ENCODE data around the gene SMOC2. TPM values are rescaled to one million over a fixed set of nuclear protein-coding genes. Genes with fewer than 3 reads are reported as not detected.
"Not testable (repeated sequence)": the region's sequence is repeated elsewhere in the genome, so short reads cannot be mapped to it uniquely, and the experiment has no call there.

The SMOC2 gene
- total RNA-seq, 1 experiment from 2014 or later = not detected

DNA sequence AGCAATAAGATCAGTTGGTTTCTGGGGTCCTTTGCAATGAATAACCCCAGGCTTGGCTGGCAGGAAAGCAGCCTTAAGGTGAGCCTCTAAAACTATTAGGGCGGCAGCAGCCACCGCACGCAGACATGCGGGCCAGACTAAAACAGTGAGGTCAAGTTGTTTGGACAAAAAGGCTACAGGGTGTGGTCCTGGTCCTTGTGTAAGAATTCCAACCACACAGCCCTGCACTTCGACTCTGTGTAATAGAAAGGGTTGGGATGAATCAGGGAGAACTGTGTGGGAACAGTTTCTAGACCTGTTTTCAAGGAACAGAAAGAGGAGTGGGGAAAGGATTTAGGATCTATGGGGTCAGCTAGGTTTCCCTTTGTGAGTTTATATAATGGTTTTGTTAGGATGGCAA lies 237.6 kb downstream of the SMOC2 start:
- DNase-seq (ENCODE audit: low read depth) = no peak

DNA sequence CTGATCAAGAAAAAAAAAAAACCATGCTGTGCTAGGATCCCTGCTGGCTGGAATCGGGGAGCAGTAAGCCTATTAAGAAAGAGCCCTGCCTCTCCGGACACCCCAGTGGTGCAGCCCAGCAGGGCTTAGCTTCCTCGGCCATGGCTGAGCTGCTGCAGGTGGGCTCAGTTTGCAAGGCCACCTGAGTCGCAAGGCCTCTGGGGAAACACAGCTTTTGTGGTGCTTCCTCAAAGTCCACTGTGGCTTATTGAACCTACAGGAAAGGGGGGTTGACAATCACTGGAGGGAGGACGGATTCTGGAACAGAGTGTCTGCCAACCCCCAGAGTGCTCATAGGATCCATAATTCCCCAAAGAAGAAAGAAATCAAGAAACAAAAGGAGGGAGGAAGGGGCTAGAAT lies 240.8 kb downstream of the SMOC2 start:
- no peak for DNase-seq (ENCODE audit: low read depth)

DNA sequence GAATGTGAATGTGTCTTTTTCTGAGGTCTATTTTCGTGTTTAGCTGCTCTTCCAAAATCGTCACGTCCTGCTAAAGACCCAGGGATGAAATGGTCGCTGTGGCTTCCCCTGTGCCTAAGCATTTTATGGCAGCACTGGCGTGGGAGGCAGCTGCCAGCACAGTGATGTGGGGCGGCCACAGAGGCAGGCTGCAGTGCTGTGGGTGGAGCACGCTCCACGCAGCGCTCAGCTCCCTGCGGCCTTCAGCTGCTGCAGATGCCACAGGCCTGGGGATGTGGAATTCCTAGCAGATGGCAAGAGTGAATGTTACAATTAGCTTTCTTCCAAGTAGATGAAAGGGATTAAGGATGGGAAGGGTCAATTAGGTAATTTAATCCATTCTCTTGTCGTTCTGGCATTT lies 242.6 kb downstream of the SMOC2 start:
- DNase-seq (ENCODE audit: low read depth) = no peak

DNA sequence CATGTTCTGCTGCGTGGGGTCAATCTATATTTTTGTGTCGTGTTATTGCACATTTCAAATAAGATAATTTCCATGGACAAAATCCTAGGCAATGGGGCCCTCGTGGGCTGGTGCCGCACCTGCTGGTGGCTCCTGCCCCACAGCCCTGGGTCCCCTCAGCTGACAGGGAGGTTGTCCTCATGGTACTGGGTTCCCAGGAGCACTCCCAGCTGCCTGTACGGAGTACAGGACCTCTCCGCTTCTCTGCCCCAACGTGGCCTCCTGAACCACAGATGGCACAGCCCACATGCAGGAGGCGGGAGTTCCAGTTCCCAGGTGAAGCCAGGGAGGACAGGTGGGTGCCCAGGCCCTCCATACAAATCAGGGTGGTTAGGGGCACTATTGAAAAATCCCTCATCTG lies 243.5 kb downstream of the SMOC2 start:
- no peak for DNase-seq (ENCODE audit: low read depth)

DNA sequence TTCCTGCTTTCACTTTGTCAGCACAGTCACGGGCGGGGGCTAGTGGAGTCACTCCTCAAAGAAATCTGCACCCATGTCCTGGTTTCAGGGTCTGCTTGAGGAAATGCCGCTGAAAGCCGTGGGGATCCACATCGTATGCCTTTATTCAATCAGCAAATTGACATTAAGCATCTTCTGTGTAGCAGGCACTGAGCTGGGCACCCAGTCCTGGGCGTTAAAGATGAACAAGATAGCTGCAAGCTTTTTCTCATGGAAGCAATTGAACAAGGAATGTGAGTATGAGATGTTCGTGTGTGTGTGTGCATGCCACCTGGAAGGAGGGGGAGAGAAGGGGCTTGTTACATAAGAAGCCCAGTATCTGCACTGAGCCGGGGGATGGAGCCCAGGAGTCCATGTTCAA lies 243.9 kb downstream of the SMOC2 start:
- DNase-seq (ENCODE audit: low read depth) = no peak

DNA sequence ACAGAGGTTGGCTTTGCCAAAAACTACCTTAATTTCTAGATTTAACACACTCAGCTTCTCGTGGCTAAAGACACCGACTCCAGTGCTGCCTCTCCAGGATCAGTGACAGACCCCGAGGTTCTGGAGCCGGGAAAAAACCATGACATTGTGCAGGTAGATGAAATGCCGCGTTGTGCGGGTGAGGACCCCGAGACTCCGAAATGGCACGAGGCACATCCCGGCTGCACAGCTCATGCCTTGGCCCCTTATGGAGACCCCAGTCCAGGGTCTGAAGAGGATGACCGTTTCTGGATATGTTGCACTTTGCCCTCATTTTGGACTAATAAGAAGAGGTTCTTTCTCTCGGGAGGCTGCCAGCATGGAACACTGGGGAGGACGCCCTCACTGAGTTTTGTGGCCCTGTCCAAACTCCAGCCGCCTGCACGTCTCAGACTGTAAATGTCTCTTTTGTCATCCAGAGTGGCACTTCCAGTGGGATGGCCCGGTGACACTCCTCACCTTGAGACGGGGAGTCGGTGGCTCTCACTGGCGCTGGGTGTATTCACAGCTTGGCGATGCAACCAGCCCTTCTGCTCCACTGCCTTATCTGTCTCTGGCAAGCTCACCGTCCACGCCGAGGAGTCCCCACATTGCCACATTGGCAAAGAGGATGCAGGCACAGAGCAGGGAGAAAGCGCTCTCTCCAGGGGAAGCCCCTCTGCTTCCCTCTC lies 245.2 kb downstream of the SMOC2 start:
- DNase-seq (ENCODE audit: low read depth) = no peak

DNA sequence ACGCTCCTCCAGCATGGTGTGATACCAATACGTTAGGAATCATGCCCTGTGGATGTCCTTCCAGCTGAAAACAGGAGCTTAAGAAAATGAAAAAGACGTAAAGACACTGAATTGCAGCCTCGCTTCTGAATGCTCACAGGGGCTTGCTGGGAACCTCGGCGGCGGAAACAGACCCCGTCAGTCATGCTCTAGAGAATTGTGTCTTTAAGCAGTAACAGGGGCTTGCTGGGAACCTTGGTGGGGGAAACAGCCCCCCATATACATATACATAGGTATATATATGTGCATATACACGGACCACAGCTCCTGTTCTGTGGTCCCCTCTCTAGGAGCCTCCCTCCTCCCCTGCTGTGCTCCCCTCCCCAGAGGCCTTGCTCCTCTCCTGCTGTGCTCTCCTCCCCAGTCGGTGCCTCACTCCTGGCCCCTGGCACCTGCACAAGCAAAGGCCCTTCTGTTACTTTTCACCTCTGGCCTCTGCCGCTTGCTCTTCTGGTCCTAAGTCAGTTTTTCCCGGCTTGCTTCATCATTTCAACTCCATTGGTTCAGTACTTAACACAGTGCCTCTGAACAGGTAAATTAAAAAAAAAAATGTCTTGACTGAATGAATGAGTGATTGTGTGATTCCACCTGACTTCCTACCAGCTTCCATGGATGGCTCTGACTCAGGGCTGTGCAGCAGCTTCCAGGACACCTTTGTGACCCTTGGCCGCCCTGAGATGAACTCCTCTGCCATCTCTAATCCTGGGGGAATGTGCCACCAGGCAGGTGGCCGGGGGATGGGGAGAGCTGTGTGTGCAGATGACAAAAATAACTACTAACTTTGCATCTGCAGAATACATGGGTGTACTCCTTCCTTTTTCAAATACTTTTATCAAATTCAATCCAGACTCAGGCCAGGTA lies 246.1 kb downstream of the SMOC2 start:
- no peak for DNase-seq (ENCODE audit: low read depth)

DNA sequence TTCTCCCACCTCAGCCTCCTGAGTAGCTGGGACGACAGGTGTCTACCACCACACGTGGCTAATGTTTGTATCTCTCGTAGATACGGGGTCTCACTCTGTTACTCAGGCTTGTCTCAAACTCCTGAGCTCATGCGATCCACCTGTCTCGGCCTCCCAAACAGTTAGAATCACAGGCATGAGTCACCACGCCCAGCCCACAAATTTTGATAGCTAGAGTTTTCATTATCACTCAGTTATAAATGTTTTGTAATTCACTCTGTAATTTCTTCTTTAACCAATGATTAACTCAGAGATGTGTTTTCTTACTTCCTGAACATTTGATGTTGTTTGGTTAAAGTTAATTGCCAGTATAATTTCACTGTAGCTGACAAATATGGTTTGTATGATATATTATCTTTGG lies 249.3 kb downstream of the SMOC2 start:
- no peak for DNase-seq (ENCODE audit: low read depth)

DNA sequence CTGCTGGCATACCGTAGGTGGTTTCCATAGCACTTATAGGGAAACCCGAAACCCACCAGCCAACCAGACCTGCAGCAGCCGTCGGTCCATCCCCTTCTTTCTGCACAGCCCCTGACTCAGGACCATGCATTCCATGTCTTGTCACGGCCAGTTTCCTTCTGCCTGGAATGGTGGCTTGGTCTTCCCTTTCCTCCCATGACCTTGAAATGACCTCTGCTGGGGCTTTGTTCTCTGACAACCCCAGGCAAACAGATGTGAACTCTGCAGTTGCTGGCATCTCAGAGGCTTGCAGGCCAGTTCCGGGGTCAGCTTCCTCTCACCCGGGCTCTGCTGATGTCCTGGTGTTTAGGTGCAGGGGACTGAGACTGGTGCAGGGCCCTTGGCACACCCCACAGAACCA lies 250.8 kb downstream of the SMOC2 start:
- no peak for DNase-seq (ENCODE audit: low read depth)

DNA sequence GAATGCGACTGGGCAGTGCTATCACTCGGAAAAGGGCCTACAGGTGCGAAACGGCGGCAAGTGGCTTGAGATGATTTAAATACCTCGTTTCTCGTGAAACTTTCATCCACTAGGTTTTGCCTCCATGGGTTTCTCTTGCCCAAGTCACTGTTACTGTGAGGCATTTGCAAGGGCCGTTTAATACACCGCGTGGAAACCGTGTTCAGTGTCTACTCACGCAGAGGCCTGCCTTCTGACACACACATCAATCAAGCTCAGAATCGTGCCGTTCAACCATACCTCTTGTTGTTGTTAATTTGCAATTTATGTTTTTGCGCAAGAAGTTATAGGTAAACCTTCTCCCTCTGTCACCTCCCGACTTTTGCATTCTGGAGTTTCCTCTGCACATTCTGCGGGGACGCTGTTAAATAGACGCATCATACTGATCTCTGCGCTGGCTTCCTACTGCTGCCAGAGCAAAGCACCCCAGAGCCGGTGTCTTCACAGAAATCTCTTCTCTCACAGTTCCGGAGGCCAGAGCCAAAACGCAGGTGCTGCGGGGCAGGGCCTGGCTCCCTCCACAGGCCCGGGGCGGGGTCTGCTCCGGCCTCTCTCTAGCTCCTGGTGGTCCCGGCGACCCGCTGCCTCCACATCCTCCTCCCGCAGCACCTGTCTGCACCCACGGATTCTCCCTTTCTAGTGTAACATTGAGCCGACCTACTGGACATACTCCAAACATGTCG lies 251.4 kb downstream of the SMOC2 start:
- DNase-seq (ENCODE audit: low read depth) = no peak

DNA sequence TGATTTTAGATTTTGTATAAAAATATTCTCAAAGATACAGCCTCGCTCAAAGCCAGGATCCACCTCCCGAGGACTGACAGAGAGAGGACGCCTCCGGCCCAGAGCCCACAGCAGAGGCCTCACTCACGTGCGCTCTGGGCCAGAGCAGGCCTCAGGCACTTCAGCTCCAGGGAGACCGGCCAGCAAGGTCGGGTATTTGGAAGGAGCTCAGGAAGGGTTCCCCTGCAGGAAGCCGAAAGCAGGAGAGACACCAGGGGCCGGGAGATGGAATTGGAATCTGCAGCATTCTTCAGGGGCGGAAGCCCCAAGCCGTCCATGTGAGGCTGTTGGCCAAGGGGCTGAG lies 251.9 kb downstream of the SMOC2 start:
- DNase-seq (ENCODE audit: low read depth) = not testable (repeated sequence)

DNA sequence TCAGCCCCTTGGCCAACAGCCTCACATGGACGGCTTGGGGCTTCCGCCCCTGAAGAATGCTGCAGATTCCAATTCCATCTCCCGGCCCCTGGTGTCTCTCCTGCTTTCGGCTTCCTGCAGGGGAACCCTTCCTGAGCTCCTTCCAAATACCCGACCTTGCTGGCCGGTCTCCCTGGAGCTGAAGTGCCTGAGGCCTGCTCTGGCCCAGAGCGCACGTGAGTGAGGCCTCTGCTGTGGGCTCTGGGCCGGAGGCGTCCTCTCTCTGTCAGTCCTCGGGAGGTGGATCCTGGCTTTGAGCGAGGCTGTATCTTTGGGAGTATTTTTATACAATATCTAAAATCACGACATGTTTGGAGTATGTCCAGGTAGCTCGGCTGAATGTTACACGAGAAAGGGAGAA lies 253.8 kb downstream of the SMOC2 start:
- not testable (repeated sequence) for DNase-seq (ENCODE audit: low read depth)

DNA sequence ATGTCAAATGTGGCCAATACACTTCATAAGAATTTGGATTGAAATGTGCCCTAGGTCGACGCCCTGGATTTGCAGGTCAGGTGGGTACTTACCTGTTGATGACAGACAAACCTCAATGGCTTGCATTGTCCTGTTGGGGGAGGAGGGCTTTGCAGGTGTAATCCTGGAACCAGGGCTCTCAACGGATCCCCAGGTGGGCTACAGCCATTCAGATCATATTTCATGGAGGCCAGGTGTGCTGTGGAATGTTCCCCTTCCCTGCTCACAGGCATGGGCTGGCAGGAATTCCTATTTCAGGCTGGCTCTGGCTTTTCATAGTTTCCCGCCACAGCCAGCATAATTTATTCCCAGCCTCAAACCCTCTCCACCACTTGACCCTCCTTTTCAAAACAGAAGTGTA lies 254.7 kb downstream of the SMOC2 start:
- DNase-seq (ENCODE audit: low read depth) = no peak

DNA sequence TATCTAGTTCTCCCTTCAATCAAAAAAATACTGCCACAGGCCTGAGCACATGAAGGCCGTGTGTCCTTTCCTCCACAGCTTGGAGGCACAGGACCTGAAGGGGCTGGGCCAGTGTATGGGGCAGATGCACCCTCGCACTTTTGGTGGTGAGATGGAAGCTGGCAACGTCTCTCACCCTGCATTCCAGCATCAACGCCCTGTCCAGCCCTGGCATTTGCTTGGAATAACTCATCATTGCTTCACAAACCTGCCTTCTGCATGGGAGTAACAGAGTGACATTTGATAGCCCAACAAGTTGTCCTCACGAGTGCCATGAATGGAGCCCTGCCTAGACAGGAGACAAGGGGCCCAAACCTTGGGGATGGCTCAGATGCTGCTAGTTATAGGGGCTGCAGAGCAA lies 257.9 kb downstream of the SMOC2 start:
- DNase-seq (ENCODE audit: low read depth) = no peak

DNA sequence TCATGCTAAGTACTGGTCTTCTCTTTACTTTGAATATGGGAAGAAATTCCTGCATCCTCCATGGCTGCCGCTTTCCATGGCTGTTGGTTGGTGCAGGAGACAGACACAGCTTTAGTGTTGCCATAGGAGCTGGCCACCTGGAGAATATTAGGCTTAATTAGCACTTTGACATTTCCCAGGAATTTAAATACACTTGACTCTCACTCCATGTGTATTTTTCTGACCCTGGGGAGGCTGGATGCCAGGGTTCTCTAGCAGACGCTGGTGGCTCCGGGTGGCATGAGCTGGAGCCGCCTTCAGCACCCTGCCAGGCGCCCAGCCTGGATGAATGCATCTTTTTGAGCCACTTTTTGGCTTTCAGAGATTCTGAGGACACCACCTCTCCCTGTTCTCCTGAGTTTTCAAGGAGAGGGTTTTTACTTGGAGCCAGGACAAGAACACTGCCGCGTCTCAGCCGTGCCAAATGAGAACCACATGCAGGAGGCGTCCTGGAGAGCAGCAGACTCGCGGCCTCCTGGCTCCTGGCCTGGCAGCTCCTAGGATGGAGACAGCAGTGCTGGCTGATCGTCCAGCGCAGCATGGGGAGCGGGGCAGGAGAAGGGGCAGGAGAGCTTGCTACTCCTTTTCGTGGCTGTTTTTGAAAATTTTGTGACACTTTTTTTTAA lies 258.8 kb downstream of the SMOC2 start:
- no peak for DNase-seq (ENCODE audit: low read depth)

DNA sequence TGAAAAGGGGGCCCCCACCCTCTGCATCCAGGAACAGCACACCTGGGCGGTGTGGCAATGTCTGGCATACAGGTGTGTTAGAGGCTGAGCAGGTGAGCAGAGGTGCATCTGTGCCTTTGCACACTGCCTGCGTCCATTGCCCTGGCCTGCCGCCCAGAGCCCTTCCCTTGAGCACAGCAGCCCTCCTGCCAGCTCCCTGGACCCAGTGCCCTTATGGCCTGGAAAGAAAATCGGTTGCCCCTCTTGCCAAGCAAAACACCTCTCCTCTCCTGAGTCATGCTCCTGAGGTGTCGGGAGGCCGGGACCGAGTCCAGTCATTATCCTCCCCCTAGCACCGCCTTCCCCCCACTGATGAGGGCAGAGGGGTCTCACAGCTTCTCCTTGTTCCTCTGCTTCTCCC lies 259.9 kb downstream of the SMOC2 start:
- no peak for DNase-seq (ENCODE audit: low read depth)

DNA sequence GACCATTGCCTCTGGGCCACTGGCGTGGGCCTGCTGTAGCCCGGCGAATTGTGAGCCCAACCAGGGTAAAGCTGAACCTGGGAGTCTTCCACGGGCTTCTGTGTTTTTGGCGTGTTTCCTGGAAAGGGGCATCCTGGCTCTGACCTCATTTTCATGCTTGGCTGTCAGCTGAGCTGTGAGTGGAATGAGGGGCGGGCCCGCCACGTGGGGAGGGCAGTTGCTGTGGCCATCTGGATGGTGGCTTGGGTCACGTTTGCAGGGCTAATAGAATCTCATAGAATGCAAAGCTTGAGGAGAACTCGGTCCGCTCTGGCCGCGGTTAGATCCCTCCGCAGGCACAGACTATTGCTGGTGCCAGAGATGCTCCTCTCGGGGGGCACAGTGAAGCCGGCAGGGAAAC lies 263.0 kb downstream of the SMOC2 start:
- no peak for DNase-seq (ENCODE audit: low read depth)

DNA sequence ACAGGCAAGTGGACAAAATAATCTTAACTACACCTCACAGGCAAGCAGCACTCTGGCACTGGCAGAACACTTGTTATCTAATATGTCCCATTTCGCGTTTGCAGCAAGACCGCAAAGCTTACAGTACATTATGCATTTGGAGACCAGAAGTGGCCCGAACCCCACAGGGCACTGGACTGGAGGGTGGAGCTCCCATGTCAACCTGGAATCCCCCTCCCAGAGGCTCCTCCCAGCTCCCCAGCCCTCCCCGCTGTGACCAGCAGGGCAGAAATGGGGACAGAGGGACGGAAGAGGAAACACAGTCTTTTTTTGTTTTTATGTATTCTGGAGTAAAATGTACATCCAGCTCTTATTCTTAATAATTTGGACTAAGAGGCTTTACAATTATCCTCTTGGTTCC lies 263.7 kb downstream of the SMOC2 start:
- no peak for DNase-seq (ENCODE audit: low read depth)

DNA sequence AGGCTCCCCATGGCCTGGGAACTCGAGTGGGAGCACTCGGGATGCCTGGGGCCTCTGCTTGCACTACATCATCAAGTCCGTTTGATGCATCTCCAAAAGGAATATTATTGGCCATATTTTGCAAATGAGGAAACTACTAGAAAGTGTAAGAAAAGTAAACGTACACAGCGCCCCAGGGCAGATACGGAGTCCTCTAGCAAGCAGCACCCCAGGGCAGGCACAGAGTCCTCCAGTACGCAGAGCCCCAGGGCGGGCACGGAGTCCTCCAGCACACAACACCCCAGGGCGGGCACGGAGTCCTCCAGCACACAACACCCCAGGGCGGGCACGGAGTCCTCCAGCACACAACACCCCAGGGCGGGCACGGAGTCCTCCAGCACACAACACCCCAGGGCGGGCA lies 264.3 kb downstream of the SMOC2 start:
- not testable (repeated sequence) for DNase-seq (ENCODE audit: low read depth)

DNA sequence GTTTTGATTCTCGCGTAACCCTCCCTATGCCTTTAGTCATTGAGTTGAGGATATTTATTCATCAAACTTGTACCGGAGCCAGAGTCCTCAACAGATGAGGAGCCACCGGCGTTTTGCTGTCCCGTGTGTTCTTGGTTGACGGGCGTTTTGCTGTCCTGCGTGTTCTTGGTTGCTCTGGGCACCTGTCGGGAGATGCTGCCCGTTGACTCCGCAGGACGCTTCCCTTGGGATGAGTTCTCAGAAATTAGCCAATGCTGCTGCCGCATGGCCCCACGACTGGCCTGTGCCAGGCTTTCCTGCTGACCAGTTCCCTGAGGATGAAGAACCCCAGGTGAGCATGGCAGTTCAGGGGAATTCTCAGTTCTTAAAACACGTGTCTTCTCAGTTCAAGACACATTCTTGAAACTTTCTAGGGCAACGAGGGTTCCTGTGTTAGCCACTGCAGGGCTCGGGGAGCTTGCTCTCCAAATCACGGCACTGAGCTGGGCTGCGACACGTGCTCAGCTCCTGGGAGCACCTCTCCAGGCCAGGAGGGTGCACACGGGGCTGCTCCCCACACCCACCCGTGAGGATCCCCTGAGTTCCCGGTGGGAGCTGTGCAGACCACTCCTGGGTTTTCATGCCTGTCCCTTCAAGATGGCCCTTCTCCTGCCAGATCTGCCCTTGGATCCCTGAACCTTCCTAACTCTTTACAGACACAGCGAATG lies 265.6 kb downstream of the SMOC2 start:
- DNase-seq (ENCODE audit: low read depth) = no peak

DNA sequence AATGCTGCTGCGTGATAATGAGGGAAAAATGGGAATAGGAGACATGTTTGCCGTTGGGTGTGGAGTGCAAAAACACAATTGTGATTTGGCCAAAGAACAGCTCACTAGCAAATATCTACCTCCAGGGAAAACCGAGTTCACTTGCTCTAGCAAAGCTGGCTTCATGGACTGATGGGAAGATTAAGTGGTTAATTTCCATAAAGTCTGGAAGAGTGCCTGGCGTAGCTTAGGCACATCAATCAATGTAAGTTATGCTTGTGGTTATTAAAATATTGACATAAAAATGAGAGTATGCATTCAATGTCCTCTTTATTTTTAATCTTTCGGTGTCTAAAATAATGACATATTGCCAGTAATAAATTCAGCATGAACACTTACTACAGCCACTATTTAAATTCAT lies 267.5 kb downstream of the SMOC2 start:
- DNase-seq (ENCODE audit: low read depth) = no peak

DNA sequence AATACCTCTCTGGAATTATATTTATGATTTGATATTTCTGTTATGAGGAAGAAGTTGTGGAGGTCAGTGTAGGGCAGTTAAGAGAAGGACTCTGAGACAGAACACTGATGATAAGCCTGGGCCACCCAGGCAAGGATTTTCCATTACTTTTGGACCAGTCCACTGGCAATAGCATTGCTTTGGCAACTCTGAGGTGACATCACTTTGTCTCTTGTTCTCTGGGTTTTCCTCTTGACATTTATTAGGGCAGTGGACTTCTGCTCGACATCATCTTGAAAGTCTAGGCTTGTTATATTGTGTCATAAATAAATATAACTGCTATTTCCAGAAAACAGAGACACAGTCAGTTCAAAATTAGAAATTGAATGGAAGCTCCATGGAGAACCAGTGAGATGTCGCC lies 268.0 kb downstream of the SMOC2 start:
- no peak for DNase-seq (ENCODE audit: low read depth)
